ENCODE measurements around the gene ZNF862.
"Not testable (repeated sequence)": the region's sequence is repeated elsewhere in the genome, so short reads cannot be mapped to it uniquely, and the experiment has no call there.

DNA sequence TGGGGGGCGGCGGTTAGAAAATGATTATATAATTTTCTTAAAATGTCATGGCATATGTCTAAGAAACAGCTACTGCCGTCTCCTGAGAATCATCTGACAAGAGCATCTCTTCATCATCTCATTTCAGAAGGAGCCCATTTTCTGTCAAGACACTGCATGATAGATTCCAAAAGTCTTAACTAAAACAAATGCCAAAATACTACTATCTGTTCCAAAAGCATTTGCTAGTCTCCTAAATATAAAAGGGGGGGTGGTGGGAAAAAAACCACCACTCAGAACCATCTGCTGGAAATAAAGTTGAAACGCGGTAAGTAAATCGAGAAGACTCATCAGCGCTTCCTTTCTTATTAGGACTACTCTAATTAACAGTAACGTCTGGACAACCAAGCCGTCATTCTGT is 72.0 kb downstream of the ZNF862 start:
- TF ChIP-seq, protein P1, sequence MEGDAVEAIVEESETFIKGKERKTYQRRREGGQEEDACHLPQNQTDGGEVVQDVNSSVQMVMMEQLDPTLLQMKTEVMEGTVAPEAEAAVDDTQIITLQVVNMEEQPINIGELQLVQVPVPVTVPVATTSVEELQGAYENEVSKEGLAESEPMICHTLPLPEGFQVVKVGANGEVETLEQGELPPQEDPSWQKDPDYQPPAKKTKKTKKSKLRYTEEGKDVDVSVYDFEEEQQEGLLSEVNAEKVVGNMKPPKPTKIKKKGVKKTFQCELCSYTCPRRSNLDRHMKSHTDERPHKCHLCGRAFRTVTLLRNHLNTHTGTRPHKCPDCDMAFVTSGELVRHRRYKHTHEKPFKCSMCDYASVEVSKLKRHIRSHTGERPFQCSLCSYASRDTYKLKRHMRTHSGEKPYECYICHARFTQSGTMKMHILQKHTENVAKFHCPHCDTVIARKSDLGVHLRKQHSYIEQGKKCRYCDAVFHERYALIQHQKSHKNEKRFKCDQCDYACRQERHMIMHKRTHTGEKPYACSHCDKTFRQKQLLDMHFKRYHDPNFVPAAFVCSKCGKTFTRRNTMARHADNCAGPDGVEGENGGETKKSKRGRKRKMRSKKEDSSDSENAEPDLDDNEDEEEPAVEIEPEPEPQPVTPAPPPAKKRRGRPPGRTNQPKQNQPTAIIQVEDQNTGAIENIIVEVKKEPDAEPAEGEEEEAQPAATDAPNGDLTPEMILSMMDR (IDR thresholded peaks at IDR 0.05), result not testable (repeated sequence)
- TF ChIP-seq ESRRA (CRISPR knock-in tag; IDR thresholded peaks at IDR 0.05; ENCODE audit: borderline replicate concordance); NFE2L1 (CRISPR knock-in tag; IDR thresholded peaks at IDR 0.05); SMAD3 (CRISPR knock-in tag; IDR thresholded peaks at IDR 0.05; ENCODE audit: borderline replicate concordance): not testable (repeated sequence)
- TF ChIP-seq, protein P2, sequence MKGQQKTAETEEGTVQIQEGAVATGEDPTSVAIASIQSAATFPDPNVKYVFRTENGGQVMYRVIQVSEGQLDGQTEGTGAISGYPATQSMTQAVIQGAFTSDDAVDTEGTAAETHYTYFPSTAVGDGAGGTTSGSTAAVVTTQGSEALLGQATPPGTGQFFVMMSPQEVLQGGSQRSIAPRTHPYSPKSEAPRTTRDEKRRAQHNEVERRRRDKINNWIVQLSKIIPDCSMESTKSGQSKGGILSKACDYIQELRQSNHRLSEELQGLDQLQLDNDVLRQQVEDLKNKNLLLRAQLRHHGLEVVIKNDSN (CRISPR knock-in tag; IDR thresholded peaks at IDR 0.05), result not testable (repeated sequence)
- TF ChIP-seq, protein P3, sequence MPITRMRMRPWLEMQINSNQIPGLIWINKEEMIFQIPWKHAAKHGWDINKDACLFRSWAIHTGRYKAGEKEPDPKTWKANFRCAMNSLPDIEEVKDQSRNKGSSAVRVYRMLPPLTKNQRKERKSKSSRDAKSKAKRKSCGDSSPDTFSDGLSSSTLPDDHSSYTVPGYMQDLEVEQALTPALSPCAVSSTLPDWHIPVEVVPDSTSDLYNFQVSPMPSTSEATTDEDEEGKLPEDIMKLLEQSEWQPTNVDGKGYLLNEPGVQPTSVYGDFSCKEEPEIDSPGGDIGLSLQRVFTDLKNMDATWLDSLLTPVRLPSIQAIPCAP (CRISPR knock-in tag; IDR thresholded peaks at IDR 0.05), result not testable (repeated sequence)
- TF ChIP-seq, protein P4, sequence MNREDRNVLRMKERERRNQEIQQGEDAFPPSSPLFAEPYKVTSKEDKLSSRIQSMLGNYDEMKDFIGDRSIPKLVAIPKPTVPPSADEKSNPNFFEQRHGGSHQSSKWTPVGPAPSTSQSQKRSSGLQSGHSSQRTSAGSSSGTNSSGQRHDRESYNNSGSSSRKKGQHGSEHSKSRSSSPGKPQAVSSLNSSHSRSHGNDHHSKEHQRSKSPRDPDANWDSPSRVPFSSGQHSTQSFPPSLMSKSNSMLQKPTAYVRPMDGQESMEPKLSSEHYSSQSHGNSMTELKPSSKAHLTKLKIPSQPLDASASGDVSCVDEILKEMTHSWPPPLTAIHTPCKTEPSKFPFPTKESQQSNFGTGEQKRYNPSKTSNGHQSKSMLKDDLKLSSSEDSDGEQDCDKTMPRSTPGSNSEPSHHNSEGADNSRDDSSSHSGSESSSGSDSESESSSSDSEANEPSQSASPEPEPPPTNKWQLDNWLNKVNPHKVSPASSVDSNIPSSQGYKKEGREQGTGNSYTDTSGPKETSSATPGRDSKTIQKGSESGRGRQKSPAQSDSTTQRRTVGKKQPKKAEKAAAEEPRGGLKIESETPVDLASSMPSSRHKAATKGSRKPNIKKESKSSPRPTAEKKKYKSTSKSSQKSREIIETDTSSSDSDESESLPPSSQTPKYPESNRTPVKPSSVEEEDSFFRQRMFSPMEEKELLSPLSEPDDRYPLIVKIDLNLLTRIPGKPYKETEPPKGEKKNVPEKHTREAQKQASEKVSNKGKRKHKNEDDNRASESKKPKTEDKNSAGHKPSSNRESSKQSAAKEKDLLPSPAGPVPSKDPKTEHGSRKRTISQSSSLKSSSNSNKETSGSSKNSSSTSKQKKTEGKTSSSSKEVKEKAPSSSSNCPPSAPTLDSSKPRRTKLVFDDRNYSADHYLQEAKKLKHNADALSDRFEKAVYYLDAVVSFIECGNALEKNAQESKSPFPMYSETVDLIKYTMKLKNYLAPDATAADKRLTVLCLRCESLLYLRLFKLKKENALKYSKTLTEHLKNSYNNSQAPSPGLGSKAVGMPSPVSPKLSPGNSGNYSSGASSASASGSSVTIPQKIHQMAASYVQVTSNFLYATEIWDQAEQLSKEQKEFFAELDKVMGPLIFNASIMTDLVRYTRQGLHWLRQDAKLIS (CRISPR knock-in tag; IDR thresholded peaks at IDR 0.05; ENCODE audit: borderline replicate concordance), result not testable (repeated sequence)
- TF ChIP-seq, protein P5, sequence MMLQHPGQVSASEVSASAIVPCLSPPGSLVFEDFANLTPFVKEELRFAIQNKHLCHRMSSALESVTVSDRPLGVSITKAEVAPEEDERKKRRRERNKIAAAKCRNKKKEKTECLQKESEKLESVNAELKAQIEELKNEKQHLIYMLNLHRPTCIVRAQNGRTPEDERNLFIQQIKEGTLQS (CRISPR knock-in tag; conservative IDR thresholded peaks at IDR 0.05), result not testable (repeated sequence)
- TF ChIP-seq, protein P6, sequence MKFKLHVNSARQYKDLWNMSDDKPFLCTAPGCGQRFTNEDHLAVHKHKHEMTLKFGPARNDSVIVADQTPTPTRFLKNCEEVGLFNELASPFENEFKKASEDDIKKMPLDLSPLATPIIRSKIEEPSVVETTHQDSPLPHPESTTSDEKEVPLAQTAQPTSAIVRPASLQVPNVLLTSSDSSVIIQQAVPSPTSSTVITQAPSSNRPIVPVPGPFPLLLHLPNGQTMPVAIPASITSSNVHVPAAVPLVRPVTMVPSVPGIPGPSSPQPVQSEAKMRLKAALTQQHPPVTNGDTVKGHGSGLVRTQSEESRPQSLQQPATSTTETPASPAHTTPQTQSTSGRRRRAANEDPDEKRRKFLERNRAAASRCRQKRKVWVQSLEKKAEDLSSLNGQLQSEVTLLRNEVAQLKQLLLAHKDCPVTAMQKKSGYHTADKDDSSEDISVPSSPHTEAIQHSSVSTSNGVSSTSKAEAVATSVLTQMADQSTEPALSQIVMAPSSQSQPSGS (CRISPR knock-in tag; IDR thresholded peaks at IDR 0.05; ENCODE audit: borderline replicate concordance, low read depth), result not testable (repeated sequence)
